ENCODE results near the gene EPHA6.
A peak's percentile ranks its signal among the peaks of the same experiment; 100 is the strongest.

Gene EPHA6

DNA sequence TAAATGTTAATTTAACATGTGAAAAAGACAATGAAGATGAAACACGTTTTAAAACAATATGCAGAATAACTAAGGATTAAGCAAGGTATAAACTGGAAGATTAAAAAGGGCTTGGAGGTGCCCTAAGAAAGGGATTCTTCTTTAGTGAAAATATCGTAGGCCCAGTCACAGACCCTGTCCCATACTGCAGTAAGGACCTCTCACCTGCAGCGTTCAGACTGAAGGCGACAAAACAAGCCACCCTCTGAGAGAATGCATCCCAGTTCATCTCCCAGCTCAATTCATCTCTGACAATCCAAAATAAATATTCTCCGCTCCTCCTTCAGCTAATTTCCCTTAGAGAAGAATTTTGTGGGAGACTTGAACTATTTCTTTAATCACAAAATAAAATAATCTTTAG lies 847.9 kb downstream of the EPHA6 start:
- no peak for DNase-seq

DNA sequence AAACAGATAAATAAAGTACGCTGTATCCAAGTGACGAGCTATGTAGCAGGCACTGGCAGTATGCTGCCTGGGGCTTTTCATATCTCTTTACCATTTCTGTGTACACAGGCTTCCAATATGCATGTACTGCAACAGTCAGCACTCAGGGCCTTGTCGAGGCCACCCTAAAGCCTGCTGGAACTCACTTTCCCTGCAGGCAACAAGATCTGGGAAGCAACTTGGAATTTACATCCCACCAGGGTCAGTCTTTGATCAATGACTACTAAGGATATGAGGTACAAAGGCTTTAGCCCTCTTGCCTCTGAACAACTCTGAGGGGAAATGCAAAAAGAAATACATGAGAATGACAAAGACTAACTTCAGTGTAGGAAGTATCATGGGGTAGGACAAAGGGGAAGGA lies 848.4 kb downstream of the EPHA6 start:
- DNase-seq: no peak

DNA sequence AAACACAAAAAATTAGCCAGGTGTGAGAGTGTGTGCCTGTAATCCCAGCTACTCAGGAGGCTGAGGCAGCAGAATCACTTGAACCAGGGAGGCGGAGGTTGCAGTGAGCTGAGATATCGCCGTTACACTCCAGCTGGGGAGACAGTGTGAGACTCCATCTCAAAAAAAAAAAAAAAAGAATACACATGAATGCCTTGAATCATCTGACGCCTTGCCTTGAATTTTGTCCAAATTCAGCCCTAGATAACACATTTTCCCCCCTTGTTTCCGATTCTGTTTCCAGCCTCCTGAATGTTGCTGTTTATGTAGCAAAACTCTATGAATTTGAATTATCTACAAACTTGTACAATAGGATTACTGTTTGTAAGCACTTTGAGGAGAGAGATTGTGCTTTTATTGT lies 851.5 kb downstream of the EPHA6 start:
- no peak for DNase-seq

DNA sequence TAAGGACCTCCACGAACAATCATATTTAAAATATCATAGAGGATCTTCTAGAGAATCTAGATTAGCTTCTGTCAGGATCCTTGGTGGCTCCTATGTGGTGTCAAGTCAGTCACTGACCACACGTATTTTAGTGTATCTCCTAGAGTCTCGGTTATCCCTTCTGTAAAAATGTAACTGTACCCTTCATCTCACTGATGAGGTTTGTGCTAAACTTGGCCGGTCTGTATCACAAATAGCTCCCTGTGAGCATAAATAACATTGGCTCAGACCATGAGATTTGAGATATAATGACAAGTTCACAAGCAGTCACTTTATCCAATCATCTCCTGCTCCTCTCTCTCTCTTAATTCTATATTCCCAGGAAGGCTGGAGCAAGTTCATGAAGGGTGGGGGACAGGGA lies 856.6 kb downstream of the EPHA6 start:
- DNase-seq: no peak

DNA sequence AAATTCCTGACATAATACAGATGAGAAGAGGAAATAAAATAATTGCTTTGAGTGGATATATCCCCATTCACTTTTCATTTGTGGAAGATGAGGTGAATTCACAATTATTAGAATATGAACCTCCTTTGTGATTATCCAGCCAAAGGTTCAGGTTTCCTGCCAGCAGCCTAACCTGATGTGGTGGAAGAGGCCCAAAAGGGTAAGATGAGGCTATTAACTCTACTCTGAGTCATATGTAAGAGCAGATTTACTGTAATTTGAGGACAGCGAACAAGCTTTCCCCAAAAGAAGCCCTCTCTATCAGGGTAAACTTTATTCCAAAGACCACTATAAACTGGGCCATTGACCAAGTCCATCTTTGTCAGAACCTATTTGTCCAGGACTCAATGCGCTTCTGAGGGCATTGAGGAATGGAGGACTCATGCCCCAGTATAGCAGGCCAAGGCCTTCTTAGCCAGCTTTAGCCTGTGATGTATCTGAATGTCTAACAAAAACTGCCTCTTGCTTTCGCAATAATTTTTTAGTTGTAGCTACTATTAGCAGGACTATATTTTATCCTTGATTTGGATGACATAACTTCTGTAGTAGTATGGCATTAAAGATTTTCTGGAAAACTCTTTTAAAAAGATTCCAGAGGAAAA lies 859.1 kb downstream of the EPHA6 start:
- DNase-seq: no peak

DNA sequence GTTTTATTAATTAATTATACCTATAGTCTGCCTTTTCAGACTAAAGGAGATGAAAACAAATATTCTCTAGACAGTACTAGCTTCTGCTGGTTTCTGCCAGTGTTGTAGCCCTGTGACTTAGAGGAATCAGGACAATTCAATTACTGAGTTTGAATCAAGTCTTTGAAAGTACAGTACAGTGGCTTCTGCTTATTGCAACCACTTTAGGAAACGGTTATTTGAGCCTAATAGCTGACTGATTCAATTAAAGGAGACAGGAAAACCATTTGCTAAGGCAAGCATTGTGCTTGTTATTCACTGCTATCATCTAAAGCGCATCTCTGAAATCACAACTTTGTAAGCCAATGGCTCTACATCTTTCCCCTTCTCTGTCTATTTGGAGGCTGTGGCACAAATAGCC lies 860.1 kb downstream of the EPHA6 start:
- no peak for DNase-seq

DNA sequence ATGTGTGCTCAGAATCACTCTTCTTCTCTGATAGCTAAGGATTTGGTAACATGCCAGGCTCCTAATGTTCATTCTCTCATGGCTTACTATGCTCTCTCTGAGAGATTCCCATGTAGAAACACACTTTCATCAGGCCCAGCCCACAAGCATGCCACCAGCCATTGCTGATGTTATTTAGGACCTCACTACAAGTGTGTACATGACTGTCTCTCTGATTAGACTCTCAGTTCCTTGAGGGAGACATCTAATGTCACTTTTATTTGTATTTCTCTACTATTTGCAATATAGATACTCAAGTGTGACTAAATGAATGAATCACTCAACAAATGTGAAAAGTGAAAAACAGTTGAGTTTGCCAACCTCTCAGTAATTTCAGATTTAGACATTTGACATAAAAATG lies 865.8 kb downstream of the EPHA6 start:
- DNase-seq: no peak

DNA sequence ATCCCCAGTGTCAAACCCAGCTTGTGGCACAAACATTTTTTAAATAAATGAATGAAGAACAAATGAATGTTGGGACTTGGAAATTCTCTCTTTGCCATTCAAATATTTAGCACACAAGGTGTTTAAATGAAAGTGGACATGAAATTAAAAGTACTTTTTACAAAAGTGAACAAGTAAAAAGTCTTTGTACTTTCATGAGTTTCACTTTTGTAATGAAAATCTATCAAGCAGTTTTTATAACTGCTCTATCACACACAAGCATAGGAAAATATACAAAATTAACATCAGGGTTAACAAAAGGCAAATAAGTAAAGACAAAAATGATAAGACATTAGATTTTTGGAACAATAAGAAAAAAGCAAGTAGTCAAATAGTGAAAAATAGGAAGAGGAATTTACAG lies 866.3 kb downstream of the EPHA6 start:
- no peak for DNase-seq

DNA sequence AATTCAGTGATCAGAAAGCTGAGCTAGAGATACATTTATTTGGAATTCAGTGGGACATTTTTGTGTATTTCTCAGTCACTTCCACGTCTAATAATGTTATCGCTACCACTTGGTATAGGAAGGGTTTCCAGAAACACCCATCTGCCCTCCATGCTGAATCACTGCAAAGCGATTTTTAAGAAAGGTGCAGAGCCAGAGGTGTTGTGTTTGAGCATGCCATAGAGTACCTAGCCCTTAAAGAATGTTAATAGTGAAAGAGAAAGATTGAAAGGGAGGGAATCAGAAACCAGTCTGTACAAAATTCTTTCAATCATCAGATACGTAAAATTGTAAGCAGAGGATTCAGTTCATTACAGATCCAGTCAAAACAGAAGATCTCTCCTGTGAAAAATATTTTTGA lies 870.1 kb downstream of the EPHA6 start:
- no peak for DNase-seq

DNA sequence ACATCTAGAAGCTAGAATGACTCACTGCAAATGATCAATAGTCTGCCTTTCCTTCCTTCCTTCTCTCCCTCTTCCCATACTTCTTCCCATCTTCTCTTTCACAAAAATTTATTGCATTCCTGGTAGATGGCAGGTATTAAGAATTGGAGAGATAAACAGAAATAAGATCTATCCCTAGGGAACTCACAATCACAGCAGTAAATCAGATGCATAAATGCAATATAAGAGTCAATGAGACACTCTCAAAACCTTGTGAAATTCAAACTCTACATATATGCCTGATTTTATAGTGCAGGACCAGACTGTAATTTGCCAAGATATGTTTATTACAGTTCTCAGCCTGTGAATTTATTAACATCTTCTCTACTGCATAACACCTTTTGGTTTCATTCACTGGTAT lies 871.9 kb downstream of the EPHA6 start:
- no peak for DNase-seq

DNA sequence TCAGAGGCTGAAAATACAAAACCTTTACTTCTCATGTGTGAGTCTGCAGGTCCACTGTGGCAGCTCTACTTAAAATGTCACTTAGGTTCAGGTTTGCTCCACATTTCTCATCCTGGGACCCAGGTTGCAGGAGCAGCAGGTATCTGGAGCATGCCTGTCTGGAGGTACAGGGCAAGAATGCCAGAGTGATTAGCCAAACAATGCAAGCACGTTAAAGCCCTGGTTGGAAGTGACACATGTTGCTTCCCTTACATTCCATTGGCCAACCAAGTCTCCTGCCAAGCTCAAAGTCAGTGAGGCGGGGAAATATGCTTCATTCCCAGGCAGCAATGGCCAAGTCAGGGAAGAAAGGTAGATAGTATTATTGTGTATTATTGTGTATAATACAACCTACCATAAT lies 873.3 kb downstream of the EPHA6 start:
- no peak for DNase-seq

DNA sequence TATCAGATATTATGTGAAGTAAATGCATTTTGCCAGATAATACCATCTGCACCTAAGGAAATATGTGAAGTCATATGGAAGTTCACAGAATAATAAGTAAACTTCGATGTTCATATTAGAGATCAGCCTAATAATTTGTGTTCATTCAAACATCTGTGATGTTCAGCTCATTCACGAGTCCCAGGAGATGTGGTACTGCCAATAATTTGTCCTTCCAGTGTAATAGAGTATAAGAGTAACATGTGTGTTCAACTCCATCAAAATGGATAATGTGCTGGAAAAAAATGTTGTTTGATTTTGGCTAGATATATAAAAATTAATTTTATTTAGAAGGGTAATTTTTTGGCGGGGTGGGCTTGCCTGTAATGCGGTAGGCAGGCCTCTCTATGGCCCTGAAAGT lies 874.7 kb downstream of the EPHA6 start:
- DNase-seq: no peak

DNA sequence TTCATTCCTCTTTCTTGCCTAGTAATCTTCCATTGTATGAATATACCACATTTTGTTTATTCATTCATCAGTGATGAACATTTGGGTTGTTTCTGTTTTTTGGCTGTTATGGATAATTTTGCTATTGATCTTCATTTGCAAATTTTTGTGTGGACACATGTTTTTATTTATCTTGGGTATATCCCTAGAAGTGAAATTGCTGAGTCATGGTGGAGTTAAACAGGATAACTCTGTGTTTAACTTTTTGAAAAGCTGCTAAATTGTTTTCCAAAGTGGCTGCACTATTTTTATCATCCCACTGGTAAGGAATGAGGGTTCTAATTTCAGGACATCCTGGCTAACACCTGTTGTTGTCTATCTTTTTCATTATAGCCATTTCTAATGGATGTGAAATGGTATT lies 875.6 kb downstream of the EPHA6 start:
- DNase-seq: no peak

DNA sequence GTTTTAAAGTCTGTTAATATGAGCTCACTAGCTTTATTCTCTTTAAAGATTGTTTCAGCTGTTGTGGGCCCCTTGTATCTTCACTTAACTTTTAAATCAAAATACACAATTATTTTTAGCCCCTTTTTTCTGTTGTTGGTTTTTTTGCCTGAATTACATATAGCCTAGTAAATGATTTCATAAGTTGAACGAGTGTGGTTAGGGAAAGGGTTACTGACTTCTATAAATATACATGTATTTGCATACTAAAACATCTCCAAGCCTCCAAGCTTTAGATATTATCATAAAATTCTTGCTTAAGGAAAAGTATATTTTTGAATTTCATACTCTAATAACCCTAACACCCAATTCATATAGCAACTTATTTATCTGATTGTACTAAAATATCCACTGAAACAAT lies 877.0 kb downstream of the EPHA6 start:
- no peak for DNase-seq

DNA sequence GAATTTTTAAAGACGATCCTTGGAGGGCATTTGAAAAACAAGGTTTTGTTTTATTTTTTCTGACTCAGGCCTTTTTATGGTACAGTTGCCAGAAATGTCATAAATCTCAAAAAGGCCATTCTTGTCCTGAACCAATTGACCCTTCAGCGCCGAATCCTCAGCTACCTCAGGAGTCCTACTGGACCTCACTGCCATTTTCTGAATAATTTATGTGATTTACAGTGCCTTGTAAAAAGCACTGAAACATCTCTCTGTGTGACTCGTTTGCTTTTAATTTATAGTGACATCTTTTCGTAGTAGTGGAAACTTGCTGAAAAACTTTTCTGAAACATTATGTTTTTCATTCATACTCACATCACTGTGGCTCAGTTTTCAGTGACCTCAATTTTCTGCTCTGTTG lies 878.0 kb downstream of the EPHA6 start:
- no peak for DNase-seq

DNA sequence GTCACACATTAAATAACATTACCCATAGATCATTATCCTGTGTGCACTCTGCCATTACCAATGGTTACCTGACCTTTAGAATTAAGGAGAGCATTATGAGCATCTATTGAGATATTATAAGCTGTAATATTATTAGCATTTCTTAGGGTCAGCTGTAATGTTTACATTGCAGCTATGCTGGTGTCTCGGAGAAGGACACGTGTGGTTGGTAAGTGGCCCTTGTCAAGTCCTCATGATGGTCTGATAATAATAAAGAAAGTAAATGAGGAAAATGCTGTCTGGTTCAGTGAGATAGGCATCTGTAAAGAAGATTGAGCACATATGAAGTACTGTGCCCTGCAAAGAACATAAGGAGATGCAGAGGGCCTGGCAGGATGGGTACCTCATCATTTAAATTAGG lies 878.4 kb downstream of the EPHA6 start:
- DNase-seq: no peak

DNA sequence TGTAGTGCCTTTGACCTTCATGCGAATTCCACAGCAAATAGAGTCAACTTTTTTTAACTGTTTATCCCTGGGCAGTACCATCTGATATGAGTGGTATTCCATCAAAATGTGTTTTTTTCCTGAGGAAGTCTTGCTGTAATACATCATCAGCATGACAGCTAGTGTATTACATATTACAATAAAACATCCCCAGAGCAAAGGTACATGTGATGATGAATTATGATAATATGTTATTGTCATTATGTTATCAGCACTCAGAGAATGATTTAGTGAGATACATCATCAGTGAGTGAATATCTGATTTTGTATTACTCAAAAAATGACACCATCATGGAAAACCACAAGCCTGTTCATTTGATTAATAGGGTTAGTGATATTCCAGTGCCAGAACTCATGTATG lies 880.5 kb downstream of the EPHA6 start:
- no peak for DNase-seq

DNA sequence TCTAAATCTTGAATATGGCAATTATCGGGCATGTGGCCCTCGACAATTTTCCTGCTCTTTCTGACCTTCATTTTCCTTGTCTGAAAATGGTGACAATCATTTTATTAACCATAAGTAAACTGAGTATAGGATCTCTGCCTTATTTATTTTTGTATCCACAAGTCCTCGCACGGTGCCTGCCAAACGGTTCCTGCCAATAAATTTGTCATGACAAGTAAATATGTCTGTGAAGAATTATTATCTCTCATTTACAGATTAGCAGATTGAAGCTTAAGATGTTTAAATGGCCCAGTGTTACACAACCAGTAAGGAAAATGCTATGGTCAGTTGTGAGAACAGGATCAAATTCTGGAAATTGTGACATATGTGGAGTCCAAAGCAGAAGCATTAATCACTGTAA lies 884.3 kb downstream of the EPHA6 start:
- no peak for DNase-seq

DNA sequence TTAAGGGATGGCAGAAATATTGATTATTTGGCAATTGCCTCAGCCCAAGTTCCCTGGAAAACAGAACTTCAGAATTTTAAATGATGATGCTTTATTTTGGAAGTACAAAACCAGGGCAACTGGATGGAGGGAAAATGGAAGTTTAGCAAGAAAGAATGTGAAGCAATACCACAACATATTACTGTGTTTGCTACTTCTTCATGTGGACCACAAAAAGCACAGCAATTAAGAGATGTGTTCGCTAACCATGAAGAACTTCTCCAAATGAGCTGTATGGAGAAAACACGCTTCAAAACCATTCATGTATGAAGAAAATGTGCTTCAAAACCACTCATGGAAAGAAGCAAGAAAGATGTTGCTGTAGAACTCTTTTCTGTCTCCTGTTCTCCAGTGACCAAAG lies 885.5 kb downstream of the EPHA6 start:
- DNase-seq: no peak

DNA sequence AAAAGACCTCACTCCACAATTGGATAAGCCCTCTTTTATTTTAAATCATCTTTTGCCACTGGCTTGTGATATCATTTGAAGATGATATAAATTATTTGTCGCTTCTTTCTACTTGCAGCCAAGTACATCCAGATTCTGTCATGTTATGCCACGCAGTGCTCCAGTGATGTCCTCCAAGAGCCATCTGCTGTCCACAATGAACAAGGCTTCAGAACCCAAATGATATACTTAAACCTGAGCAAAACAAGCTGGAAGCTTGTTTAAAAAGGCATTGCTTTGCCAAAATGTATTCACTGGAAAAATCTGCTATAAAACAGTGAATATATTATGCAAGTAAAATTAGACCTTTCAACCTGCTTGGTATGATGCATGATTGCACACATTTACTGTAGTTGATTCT lies 891.4 kb downstream of the EPHA6 start:
- DNase-seq: no peak

DNA sequence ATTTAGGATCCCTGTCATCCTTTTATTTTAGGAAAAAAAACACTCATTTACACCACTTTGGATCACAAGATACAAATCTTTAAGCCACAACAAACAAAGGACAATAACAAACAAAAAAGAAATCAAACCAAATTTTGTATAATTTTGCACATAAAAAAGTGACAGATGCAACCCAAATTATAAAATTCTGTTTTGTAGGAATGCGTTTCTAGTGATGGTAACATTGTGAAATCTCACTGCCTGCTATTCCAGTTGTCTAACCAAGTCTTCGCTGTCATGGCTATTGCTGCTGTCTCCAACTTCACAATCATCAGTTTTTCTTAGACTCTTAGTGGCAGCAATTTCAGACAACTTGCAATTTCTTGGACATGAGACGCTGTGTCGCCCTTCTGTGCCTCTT lies 891.8 kb downstream of the EPHA6 start:
- no peak for DNase-seq

DNA sequence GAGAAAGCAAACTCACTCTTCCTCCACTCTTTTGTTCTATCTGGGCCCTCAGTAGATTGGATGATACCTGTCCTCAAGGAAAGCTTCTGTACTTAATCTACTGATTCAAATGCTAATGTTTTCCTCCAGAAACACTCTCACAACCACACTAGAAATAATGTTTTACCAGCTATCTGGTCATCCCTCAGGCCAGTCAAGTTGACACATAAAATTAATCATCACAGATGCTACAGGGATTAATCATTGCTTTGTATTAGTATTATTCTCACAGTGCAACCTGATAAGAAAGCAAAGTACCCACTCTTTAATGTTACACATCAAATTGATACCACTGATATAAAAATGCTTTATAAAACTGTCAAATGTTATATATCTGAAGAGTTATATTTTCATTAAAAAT lies 897.3 kb downstream of the EPHA6 start:
- no peak for DNase-seq

DNA sequence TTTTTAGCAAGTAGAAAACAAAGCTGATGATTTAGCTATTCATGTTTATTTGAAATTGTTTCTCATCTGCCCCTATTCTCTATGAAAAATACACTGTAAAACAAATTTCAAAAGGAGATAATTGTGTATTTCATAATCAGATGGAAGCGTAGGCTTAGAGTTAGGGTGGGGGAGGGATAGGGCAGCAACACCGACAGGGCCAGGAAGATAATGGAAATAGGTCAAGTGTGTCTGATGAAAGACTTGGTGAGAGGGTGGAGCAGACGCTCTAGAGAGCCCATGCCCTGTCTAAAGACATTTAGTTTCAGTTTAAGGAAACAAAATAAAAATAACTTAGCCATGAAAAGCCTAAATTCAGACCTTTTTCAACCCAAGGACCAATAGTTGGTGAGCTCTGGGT lies 898.5 kb downstream of the EPHA6 start:
- DNase-seq: no peak

DNA sequence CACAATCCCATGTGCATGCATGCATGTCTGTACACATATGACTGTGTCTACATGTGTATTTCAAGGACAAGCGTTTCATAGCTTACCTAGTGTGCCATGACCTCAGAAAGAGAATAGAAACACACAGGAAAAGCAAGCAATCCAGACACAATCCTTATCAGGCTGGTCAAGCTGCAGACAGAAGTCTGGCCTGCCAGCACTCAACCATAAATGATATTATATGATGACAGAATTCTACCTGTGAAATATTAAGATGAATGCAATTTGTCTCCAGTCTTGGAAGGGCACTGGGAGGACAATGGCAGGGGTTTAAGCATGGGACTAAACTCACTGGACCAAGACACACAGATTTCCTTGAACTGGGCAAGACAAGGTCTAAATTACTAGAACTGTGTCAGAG lies 899.2 kb downstream of the EPHA6 start:
- DNase-seq: no peak

DNA sequence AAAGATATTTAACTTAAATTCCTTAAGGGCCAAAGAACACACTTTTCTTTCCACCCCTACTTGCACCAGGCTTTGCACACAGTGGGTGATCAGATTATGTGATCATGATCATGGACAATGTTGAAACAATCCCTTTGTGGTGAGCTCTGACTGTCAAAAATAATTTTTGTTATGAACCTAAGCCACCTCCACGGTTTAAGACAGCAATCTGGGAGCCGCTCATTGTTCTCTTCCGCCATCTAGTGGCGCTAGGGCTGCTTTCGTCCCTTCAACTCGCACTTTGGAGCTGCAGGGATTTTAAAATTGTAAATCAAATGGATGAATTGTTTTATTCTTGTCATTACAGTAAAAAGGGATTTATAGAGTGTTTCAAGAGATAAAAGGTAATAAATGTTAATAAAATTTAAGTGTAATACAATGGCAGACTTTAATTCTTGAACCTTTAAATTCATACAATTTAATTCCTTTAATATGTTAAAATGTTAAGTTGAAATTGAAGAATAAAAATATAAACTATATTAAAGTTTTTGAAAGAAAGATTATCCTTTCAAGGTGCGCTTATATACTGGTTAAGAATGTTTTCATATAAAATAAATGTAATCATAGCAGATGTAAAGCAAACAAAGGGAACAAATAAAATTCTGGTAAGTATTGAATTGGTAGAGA lies 904.9 kb downstream of the EPHA6 start:
- DNase-seq: peak; percentile 66
